Measurements from ENCODE around the gene EPB41. TPM values are rescaled to one million over a fixed set of nuclear protein-coding genes. Genes with fewer than 3 reads are reported as not detected.
"Not testable (repeated sequence)": the region's sequence is repeated elsewhere in the genome, so short reads cannot be mapped to it uniquely, and the experiment has no call there.

The EPB41 gene
- total and polyA plus RNA-seq, 2 donors (not counting 3 experiments of a cell fraction or from before 2014, with no cell fraction given) = 22.3 to 45.7 TPM

DNA sequence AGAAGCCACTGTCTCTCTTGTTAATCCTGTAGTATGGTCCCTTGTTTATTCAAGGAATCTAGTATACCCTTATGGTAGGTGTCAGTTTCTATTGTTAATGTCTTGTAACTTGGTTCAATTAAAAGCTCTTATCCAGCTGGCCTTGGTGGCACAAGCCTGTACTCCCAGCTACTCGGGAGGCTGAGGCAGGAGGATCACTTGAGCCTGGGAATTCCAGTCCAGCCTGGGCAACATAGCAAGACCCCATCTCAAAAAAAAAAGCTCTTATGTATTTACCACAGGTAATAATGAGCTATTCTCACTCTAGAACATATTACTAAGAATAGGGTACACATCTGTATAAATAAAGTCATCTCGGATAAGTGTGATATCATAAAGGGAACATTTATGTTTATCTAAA, 162.8 kb downstream of the EPB41 start:
- Histone ChIP-seq H3K79me2 (ENCODE audit: control insufficient read depth, insufficient read depth, low read length) (no peaks in the 10 kb centered on the region), H3K27ac (ENCODE audit: insufficient read depth, low read depth, low read length) (no peak overlapping the region), H3K9me1 (replicated peaks; ENCODE audit: control insufficient read depth, extremely low read depth, insufficient read depth, low read length) (no peaks in the 10 kb centered on the region), H3K4me3 (replicated peaks in 1 of 3; ENCODE audit: insufficient read depth in 1 of 3, low read depth in 1 of 3, low read length in 3 of 3) (no peak overlapping the region), H3K4me2 (ENCODE audit: insufficient read depth, low read length) (no peak overlapping the region), H2AFZ (ENCODE audit: low read depth, low read length) (no peak overlapping the region), H3K9ac (replicated peaks; ENCODE audit: extremely low read depth, insufficient read depth, low read length) (no peak overlapping the region), H4K20me1 (replicated peaks; ENCODE audit: control insufficient read depth, extremely low read depth, insufficient read depth, low read length) (no peaks in the 10 kb centered on the region), H3K36me3 (ENCODE audit: control insufficient read depth in 2 of 2, extremely low read depth in 1 of 2, insufficient read depth in 2 of 2, low read length in 2 of 2) (no peaks in the 10 kb centered on the region), H3K9me3 (replicated peaks; ENCODE audit: control insufficient read depth, insufficient read depth, low read length) (no peaks in the 10 kb centered on the region), H3K4me1 (ENCODE audit: control insufficient read depth, extremely low read depth, insufficient read depth, low read length) (no peaks in the 10 kb centered on the region), H3K27me3 (ENCODE audit: control insufficient read depth in 2 of 2, insufficient read depth in 2 of 2, low read length in 2 of 2) (no peaks in the 10 kb centered on the region)
- TF ChIP-seq, protein P1, sequence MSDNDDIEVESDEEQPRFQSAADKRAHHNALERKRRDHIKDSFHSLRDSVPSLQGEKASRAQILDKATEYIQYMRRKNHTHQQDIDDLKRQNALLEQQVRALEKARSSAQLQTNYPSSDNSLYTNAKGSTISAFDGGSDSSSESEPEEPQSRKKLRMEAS (IDR thresholded peaks at IDR 0.05; ENCODE audit: insufficient read depth, insufficient read length) = no peak
- TF ChIP-seq FOS (IDR thresholded peaks at IDR 0.05; ENCODE audit: borderline replicate concordance, insufficient read depth, low read length) (no peak), MYC (IDR thresholded peaks at IDR 0.05; ENCODE audit: low read depth, low read length) (no peak), JUN (IDR thresholded peaks at IDR 0.05; ENCODE audit: borderline replicate concordance, insufficient read depth, insufficient read length, low read depth) (no peak), GATA2 (IDR thresholded peaks at IDR 0.05; ENCODE audit: insufficient read depth, insufficient read length, low read depth, low read length) (no peak), EZH2 (IDR thresholded peaks at IDR 0.05; ENCODE audit: borderline replicate concordance, low read depth, low read length, severe bottlenecking) (no peak), POLR2A (IDR thresholded peaks at IDR 0.05; ENCODE audit: low read depth, low read length) (no peak), POLR2AphosphoS5 (IDR thresholded peaks at IDR 0.05; ENCODE audit: insufficient read depth, low read depth, low read length) (no peak)
- TF ChIP-seq, protein P2, sequence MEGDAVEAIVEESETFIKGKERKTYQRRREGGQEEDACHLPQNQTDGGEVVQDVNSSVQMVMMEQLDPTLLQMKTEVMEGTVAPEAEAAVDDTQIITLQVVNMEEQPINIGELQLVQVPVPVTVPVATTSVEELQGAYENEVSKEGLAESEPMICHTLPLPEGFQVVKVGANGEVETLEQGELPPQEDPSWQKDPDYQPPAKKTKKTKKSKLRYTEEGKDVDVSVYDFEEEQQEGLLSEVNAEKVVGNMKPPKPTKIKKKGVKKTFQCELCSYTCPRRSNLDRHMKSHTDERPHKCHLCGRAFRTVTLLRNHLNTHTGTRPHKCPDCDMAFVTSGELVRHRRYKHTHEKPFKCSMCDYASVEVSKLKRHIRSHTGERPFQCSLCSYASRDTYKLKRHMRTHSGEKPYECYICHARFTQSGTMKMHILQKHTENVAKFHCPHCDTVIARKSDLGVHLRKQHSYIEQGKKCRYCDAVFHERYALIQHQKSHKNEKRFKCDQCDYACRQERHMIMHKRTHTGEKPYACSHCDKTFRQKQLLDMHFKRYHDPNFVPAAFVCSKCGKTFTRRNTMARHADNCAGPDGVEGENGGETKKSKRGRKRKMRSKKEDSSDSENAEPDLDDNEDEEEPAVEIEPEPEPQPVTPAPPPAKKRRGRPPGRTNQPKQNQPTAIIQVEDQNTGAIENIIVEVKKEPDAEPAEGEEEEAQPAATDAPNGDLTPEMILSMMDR (IDR thresholded peaks at IDR 0.05; ENCODE audit: extremely low read depth in 1 of 2, insufficient read depth in 1 of 2, low read depth in 1 of 2, low read length in 2 of 2) = no peak
- dilution Hi-C loops (cut with MboI; ENCODE audit: extremely low pct_ligation_motif_present, low sequenced_read_pairs) = no loop called here
- intact Hi-C loops (cut with micrococcal nuclease) = no loop called here
- BruUV-seq (replicated peaks) = no TSS peak
- DNase-seq (ENCODE audit: low read depth, low spot score) (no peak), FAIRE-seq (no peak)
- POLR2A ChIA-PET = no interaction called here
- CTCF ChIA-PET = interaction anchor here (1.0 to 1.6 kb wide), 3 partner anchors 14 to 195 kb away, joined by 3 to 4 read pairs (median 3); no protein-coding TSS in a partner anchor

DNA sequence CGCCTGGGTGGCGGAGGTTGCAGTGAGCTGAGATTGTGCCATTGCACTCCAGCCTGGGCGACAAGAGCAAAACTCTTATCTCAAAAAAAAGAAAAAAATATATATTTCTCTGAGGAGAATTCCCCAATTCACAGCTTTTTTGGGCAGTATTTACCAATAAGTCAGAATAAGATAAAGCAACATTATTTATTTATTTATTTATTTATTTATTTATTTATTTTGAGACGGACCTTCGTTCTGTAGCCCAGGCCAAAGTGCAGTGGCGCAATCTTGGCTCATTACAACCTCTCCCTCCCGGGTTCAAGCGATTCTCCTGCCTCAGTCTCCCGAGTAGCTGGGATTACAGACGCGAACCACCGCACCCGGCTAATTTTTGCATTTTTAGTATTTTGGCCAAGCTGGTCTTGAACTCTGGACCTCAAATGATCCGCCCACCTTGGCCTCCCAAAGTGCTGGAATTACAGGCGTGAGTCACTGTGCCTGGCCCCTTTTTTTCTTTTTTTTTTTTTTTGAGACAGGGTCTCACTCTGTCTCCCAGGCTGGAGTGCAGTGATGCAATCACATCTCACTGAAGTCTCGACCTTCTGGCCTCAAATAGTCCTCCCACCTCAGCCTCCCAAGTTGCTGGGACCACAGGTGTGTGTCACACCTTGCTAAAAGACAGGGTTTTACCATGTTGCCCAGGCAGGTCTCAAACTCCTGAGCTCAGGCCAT, 165.7 kb downstream of the EPB41 start:
- H3K27ac ChIP-seq (ENCODE audit: insufficient read depth, low read depth, low read length); H3K27me3 ChIP-seq (ENCODE audit: control insufficient read depth in 2 of 2, insufficient read depth in 2 of 2, low read length in 2 of 2); H3K79me2 ChIP-seq (ENCODE audit: control insufficient read depth, insufficient read depth, low read length); DNase-seq (ENCODE audit: low read depth, low spot score); FAIRE-seq; H3K4me1 ChIP-seq (ENCODE audit: control insufficient read depth, extremely low read depth, insufficient read depth, low read length); BruUV-seq (replicated peaks); H3K36me3 ChIP-seq (ENCODE audit: control insufficient read depth in 2 of 2, extremely low read depth in 1 of 2, insufficient read depth in 2 of 2, low read length in 2 of 2); POLR2A ChIA-PET; H3K4me2 ChIP-seq (ENCODE audit: insufficient read depth, low read length); H3K9me1 ChIP-seq (replicated peaks; ENCODE audit: control insufficient read depth, extremely low read depth, insufficient read depth, low read length); H3K9me3 ChIP-seq (replicated peaks; ENCODE audit: control insufficient read depth, insufficient read depth, low read length); H3K4me3 ChIP-seq (replicated peaks in 1 of 3; ENCODE audit: insufficient read depth in 1 of 3, low read depth in 1 of 3, low read length in 3 of 3); H3K9ac ChIP-seq (replicated peaks; ENCODE audit: extremely low read depth, insufficient read depth, low read length); H2AFZ ChIP-seq (ENCODE audit: low read depth, low read length); intact Hi-C loops (cut with micrococcal nuclease); dilution Hi-C loops (cut with MboI; ENCODE audit: extremely low pct_ligation_motif_present, low sequenced_read_pairs); H4K20me1 ChIP-seq (replicated peaks; ENCODE audit: control insufficient read depth, extremely low read depth, insufficient read depth, low read length): not testable (repeated sequence)
- CTCF ChIA-PET = interaction anchor here (1.3 kb wide), 1 partner anchor 198 kb away, joined by 5 read pairs; no protein-coding TSS in a partner anchor

Data from endothelial cell of umbilical vein (primary cell).